DMS153 (cell line): ENCODE measurements around the gene GTSE1.
"Not testable (repeated sequence)": the region's sequence is repeated elsewhere in the genome, so short reads cannot be mapped to it uniquely, and the experiment has no call there.

Experiments
- DNase-seq: peaks from one replicate; lab custom pipeline; 2025; lab: John Stamatoyannopoulos, UW

GTSE1 gene

GRCh38 chr22:46296257-46297150 lies at the start of gene GTSE1:
TSS of gene GTSE1 (plus strand) at chr22:46296870. CDS start at chr22:46297401, 531 bp downstream.
- peak; percentile 98 for DNase-seq

- DNase-seq: no peak
Measured at GRCh38 chr22:46247443-46247975, 49.2 kb upstream of the GTSE1 start.

- DNase-seq: peak; percentile 89
Measured at GRCh38 chr22:46250035-46250782, 46.5 kb upstream of the GTSE1 start, which contains the start of gene CDPF1. TSS of gene CDPF1 (minus strand) at chr22:46250293. CDS start at chr22:46248284, 2,009 bp downstream.

- DNase-seq: no peak
Measured at GRCh38 chr22:46250783-46251125, 45.9 kb upstream of the GTSE1 start.

GRCh38 chr22:46251266-46251665 lies 45.4 kb upstream of the GTSE1 start:
- DNase-seq: no peak

- no peak for DNase-seq
Measured at GRCh38 chr22:46251816-46252380, 44.8 kb upstream of the GTSE1 start.

- DNase-seq: no peak
Measured at GRCh38 chr22:46256358-46256958, 40.2 kb upstream of the GTSE1 start.

- no peak for DNase-seq
Measured at GRCh38 chr22:46259374-46259773, 37.3 kb upstream of the GTSE1 start.

- DNase-seq: no peak
Measured at GRCh38 chr22:46260038-46260437, 36.6 kb upstream of the GTSE1 start.

GRCh38 chr22:46262449-46263215 lies 34.0 kb upstream of the GTSE1 start:
- DNase-seq: no peak

GRCh38 chr22:46263216-46263590 lies 33.5 kb upstream of the GTSE1 start, which contains the start of gene PKDREJ:
TSS of gene PKDREJ (minus strand) at chr22:46263343. CDS start at chr22:46263322, 21 bp downstream.
- DNase-seq: no peak

- not testable (repeated sequence) for DNase-seq
Measured at GRCh38 chr22:46264520-46264919, 32.1 kb upstream of the GTSE1 start.

- DNase-seq: not testable (repeated sequence)
Measured at GRCh38 chr22:46265627-46266026, 31.0 kb upstream of the GTSE1 start.

- DNase-seq: peak; percentile 27
Measured at GRCh38 chr22:46267431-46268279, 29.0 kb upstream of the GTSE1 start, which contains the start of gene TTC38. TSS of gene TTC38 (plus strand) at chr22:46268008. CDS start at chr22:46268040, 32 bp downstream.

GRCh38 chr22:46269564-46269963 lies 27.1 kb upstream of the GTSE1 start:
- DNase-seq: no peak

- no peak for DNase-seq
Measured at GRCh38 chr22:46272196-46272595, 24.5 kb upstream of the GTSE1 start.

- DNase-seq: no peak
Measured at GRCh38 chr22:46272762-46273431, 23.8 kb upstream of the GTSE1 start.

GRCh38 chr22:46273432-46274148 lies 23.1 kb upstream of the GTSE1 start:
- no peak for DNase-seq

- no peak for DNase-seq
Measured at GRCh38 chr22:46274381-46274780, 22.3 kb upstream of the GTSE1 start.
